ENCODE results near the gene NDUFS7.

Gene NDUFS7

GRCh38 chr19:1364070-1364704 is 19.5 kb upstream of the NDUFS7 start:
- DNase-seq (ENCODE audit: low read depth), result peak; percentile 42

- DNase-seq (ENCODE audit: low read depth), result no peak
These were observed 18.1 kb upstream of the NDUFS7 start for GRCh38 chr19:1365319-1366269.

GRCh38 chr19:1366296-1366695 is 17.4 kb upstream of the NDUFS7 start:
- no peak for DNase-seq (ENCODE audit: low read depth)

- no peak for DNase-seq (ENCODE audit: low read depth)
These were observed 16.5 kb upstream of the NDUFS7 start for GRCh38 chr19:1366899-1367870.

GRCh38 chr19:1369214-1369805 is 14.4 kb upstream of the NDUFS7 start:
- DNase-seq (ENCODE audit: low read depth), result no peak

GRCh38 chr19:1370579-1371361 is 12.9 kb upstream of the NDUFS7 start:
- no peak for DNase-seq (ENCODE audit: low read depth)

- DNase-seq (ENCODE audit: low read depth), result no peak
These were observed 10.6 kb upstream of the NDUFS7 start for GRCh38 chr19:1373042-1373533.

GRCh38 chr19:1373534-1374249 is 10.0 kb upstream of the NDUFS7 start:
- DNase-seq (ENCODE audit: low read depth), result no peak

GRCh38 chr19:1374250-1374577 is 9.5 kb upstream of the NDUFS7 start:
- no peak for DNase-seq (ENCODE audit: low read depth)

GRCh38 chr19:1376415-1376805 is 7.3 kb upstream of the NDUFS7 start:
- no peak for DNase-seq (ENCODE audit: low read depth)

- DNase-seq (ENCODE audit: low read depth), result no peak
These were observed 6.3 kb upstream of the NDUFS7 start for GRCh38 chr19:1377176-1377964.

GRCh38 chr19:1377965-1378785 is 5.5 kb upstream of the NDUFS7 start:
- DNase-seq (ENCODE audit: low read depth), result no peak

GRCh38 chr19:1379126-1379905 is 4.4 kb upstream of the NDUFS7 start:
- no peak for DNase-seq (ENCODE audit: low read depth)

GRCh38 chr19:1379961-1380489 is 3.7 kb upstream of the NDUFS7 start:
- DNase-seq (ENCODE audit: low read depth), result no peak

- DNase-seq (ENCODE audit: low read depth), result no peak
These were observed 1.5 kb upstream of the NDUFS7 start for GRCh38 chr19:1382250-1382649.

- DNase-seq (ENCODE audit: low read depth), result no peak
These were observed 743 bp upstream of the NDUFS7 start for GRCh38 chr19:1383017-1383311.

GRCh38 chr19:1384085-1384462 is 367 bp downstream of the NDUFS7 start:
- DNase-seq (ENCODE audit: low read depth), result no peak

Data from ELR (cell line).